ENCODE results near the gene RNF43.

DNA sequence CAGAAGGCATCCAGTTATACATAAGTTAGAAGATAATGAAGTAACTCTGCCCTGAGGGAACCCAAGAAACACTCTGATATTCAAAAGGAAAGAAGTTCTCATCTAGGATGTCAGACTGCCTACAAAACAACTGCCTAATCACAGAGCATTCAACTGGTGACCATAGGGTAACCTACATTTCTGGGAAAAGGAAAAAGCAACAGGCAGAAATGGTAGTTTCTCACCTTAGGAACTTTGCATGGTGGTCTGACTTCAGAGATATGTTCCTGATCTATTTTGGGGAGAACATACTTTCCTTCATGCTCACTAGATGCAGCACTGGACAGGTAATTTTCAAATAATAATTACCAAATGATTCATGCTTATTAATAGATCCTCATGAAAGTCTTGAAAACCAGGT, 16.5 kb downstream of the RNF43 start:
- TF ChIP-seq YY1 (IDR thresholded peaks at IDR 0.05; ENCODE audit: insufficient read depth, insufficient read length) (no peak), ZNF274 (IDR thresholded peaks at IDR 0.05; ENCODE audit: low read depth, low read length) (no peak)
